HG03139 (cell line): ENCODE data around the gene GAGE2A.
"Not testable (repeated sequence)": the region's sequence is repeated elsewhere in the genome, so short reads cannot be mapped to it uniquely, and the experiment has no call there.

ENCODE experiments used
- ATAC-seq: cut with Tn5 transposase; IDR thresholded peaks from one replicate; pipeline ENCODE4 v1.9.1; 2021; ENCODE audit not compliant: unreplicated experiment

The GAGE2A gene, protein sequence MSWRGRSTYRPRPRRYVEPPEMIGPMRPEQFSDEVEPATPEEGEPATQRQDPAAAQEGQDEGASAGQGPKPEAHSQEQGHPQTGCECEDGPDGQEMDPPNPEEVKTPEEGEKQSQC

DNA sequence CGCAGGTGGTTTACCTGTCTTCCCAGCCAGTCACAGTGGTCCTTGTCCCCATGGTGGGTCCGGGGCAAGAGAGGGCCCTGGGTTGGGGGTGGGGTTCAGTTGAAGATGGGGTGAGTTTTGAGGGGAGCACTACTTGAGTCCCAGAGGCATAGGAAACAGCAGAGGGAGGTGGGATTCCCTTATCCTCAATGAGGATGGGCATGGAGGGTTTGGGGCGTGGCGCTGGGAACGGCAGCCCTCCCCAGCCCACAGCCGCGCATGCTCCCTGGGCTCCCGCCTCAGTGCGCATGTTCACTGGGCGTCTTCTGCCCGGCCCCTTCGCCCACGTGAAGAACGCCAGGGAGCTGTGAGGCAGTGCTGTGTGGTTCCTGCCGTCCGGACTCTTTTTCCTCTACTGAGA is at the start of gene GAGE2A:
TSS of gene GAGE2A (plus strand) at position 301 of the 400 bp plus-strand sequence. CDS start 1,155 bp downstream, outside the sequence.
- ATAC-seq, result not testable (repeated sequence)

DNA sequence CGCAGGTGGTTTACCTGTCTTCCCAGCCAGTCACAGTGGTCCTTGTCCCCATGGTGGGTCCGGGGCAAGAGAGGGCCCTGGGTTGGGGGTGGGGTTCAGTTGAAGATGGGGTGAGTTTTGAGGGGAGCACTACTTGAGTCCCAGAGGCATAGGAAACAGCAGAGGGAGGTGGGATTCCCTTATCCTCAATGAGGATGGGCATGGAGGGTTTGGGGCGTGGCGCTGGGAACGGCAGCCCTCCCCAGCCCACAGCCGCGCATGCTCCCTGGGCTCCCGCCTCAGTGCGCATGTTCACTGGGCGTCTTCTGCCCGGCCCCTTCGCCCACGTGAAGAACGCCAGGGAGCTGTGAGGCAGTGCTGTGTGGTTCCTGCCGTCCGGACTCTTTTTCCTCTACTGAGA is 47.9 kb upstream of the GAGE2A start, which contains the start of gene GAGE12D:
TSS of gene GAGE12D (plus strand) at position 301 of the 400 bp plus-strand sequence. CDS start 1,155 bp downstream, outside the sequence.
- ATAC-seq, result not testable (repeated sequence)

DNA sequence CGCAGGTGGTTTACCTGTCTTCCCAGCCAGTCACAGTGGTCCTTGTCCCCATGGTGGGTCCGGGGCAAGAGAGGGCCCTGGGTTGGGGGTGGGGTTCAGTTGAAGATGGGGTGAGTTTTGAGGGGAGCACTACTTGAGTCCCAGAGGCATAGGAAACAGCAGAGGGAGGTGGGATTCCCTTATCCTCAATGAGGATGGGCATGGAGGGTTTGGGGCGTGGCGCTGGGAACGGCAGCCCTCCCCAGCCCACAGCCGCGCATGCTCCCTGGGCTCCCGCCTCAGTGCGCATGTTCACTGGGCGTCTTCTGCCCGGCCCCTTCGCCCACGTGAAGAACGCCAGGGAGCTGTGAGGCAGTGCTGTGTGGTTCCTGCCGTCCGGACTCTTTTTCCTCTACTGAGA is 38.3 kb upstream of the GAGE2A start, which contains the start of gene GAGE12E:
TSS of gene GAGE12E (plus strand) at position 301 of the 400 bp plus-strand sequence. CDS start 1,155 bp downstream, outside the sequence.
- ATAC-seq, result not testable (repeated sequence)

DNA sequence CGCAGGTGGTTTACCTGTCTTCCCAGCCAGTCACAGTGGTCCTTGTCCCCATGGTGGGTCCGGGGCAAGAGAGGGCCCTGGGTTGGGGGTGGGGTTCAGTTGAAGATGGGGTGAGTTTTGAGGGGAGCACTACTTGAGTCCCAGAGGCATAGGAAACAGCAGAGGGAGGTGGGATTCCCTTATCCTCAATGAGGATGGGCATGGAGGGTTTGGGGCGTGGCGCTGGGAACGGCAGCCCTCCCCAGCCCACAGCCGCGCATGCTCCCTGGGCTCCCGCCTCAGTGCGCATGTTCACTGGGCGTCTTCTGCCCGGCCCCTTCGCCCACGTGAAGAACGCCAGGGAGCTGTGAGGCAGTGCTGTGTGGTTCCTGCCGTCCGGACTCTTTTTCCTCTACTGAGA is 28.8 kb upstream of the GAGE2A start, which contains the start of gene GAGE12F:
TSS of gene GAGE12F (plus strand) at position 301 of the 400 bp plus-strand sequence. CDS start 1,155 bp downstream, outside the sequence.
- ATAC-seq, result not testable (repeated sequence)

DNA sequence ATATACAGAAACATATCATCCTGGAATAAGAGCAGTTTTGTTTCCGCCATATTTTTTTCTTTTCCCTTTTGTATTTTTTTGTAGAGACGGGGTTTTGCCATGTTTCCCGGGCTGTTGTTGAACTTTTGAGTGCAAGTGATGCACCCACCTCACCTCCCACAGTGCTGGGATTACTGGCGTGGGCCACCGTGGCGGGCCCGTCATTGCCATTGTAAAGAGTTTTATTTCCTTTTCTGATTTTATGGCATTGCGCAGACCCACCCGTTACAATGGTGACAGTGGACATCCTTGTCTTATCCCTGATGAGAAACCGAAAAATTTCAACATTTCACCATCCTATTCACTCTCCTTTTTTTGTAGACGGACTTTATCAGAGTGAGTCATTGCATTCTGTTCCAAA is 20.6 kb upstream of the GAGE2A start:
- not testable (repeated sequence) for ATAC-seq

DNA sequence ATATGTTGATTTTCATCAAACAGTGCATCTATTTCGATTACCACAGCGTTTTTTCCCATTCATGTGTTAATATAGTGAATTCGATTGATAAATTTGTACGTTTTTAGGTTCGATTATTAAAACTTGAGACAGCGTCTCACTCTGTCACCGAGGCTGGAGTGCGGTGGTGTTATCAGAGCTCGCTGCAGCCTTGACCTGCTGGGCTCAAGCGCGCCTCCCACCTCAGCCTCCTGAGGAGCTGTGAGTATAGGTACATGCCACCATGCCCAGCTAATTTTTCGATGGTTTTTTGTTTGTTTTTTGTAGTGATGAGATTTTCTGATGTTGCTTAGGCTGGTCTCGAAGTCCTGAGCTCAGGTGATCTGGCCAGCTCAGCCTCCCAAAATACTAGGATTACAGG is 20.1 kb upstream of the GAGE2A start:
- not testable (repeated sequence) for ATAC-seq

DNA sequence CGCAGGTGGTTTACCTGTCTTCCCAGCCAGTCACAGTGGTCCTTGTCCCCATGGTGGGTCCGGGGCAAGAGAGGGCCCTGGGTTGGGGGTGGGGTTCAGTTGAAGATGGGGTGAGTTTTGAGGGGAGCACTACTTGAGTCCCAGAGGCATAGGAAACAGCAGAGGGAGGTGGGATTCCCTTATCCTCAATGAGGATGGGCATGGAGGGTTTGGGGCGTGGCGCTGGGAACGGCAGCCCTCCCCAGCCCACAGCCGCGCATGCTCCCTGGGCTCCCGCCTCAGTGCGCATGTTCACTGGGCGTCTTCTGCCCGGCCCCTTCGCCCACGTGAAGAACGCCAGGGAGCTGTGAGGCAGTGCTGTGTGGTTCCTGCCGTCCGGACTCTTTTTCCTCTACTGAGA is 19.2 kb upstream of the GAGE2A start, which contains the start of gene GAGE12G:
TSS of gene GAGE12G (plus strand) at position 301 of the 400 bp plus-strand sequence. CDS start 1,155 bp downstream, outside the sequence.
- not testable (repeated sequence) for ATAC-seq

DNA sequence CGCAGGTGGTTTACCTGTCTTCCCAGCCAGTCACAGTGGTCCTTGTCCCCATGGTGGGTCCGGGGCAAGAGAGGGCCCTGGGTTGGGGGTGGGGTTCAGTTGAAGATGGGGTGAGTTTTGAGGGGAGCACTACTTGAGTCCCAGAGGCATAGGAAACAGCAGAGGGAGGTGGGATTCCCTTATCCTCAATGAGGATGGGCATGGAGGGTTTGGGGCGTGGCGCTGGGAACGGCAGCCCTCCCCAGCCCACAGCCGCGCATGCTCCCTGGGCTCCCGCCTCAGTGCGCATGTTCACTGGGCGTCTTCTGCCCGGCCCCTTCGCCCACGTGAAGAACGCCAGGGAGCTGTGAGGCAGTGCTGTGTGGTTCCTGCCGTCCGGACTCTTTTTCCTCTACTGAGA is 9.6 kb upstream of the GAGE2A start, which contains the start of gene GAGE12H:
TSS of gene GAGE12H (plus strand) at position 301 of the 400 bp plus-strand sequence. CDS start 1,155 bp downstream, outside the sequence.
- not testable (repeated sequence) for ATAC-seq

DNA sequence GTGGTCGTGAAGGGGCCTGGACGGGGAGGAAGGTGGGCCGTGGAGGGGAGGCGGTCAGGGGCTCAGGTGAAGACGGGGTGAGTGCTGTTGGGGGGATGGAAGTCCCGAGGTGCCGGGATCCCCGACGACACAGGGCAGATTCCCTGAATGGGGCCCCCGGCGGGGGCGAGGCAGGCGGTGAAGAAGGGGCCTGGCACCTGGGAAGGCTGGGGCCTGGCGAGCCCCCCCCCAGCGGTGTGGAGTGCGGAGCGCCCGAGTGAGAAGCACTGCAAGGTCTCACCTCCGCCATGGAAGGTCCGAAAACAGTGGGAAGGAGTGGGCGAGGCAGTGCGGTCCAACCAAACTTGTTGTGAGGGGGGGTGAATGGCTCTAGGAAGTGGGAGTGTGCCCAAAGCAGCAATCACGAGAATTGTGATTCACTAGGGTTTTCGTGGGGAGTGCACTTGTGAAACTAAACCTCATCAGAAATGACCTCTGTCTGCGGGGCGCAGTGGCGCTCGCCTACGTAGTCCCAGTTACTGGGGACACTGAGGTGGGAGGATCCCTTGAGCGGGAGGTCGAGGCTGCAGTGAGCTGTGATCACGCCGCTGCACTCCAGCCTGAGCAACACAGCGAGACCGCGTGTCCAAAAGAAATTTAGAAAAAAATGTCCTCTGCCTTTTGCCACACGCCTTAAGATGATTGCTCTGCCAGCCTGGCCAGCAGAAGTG is 628 bp downstream of the GAGE2A start:
- ATAC-seq, result not testable (repeated sequence)

DNA sequence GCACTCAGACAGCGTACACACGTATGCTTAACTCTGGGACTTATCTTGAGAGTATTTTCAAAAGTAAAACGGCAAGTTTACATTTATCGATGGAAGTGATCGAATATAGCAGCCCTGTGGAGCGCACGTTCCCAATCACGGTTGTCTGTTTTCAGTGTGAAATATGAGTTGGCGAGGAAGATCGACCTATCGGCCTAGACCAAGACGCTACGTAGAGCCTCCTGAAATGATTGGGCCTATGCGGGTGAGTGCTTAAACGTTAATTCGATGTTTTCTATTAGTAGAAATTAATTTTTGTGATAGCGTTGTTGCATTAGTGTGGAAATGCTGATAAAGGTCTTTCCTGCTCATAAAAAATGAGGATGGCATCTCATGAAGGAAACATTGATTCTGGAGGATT is 1.2 kb downstream of the GAGE2A start:
- ATAC-seq, result not testable (repeated sequence)

DNA sequence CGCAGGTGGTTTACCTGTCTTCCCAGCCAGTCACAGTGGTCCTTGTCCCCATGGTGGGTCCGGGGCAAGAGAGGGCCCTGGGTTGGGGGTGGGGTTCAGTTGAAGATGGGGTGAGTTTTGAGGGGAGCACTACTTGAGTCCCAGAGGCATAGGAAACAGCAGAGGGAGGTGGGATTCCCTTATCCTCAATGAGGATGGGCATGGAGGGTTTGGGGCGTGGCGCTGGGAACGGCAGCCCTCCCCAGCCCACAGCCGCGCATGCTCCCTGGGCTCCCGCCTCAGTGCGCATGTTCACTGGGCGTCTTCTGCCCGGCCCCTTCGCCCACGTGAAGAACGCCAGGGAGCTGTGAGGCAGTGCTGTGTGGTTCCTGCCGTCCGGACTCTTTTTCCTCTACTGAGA is 9.4 kb downstream of the GAGE2A start, which contains the start of gene GAGE1:
TSS of gene GAGE1 (plus strand) at position 301 of the 400 bp plus-strand sequence. CDS start 1,155 bp downstream, outside the sequence.
- ATAC-seq, result not testable (repeated sequence)

DNA sequence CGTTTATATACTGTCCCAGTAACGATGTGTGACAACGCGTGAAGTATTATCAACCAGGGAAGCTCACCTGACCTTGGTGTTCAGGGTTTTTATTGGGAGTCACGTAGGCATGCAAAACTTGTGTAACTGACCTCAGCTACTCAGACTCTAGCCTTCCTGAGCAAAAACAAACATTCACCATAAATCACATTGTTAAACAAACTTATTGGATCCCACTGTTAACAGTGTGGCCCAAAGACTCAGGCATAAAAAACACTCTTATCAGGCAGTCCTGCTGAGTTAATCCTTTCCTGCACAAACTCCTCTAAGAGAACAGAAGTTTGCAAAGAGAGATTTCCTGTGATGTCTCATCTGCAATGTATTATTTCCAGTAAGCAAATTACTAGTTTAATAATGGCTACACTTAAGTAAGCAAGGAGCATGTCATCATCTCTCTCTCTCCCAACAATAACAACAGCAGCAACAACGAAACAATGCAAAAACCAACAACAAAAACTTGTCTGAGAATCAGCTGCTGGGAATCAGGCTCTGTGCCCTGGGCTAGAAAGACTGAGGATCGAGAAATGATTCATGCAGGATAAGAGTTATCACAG is 21.5 kb downstream of the GAGE2A start:
- no peak for ATAC-seq

DNA sequence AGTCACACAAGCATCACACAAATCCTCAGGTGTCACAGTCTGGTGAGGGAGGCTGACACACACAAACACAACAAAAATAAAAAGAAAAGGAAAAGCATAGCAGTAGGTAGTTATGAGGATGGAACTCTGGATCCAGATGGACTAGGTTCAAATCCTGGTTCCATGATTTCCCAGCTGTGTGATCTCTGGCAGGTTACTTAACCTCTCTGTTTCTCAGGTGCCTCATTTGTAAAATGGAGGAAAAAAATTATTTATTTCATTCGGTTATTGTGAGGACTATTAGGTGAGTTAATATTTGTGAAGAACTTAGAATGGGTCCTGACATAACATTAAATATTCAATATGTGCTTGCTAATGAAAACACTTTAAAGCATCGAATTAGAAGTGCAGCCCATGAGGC is 29.3 kb downstream of the GAGE2A start:
- no peak for ATAC-seq

DNA sequence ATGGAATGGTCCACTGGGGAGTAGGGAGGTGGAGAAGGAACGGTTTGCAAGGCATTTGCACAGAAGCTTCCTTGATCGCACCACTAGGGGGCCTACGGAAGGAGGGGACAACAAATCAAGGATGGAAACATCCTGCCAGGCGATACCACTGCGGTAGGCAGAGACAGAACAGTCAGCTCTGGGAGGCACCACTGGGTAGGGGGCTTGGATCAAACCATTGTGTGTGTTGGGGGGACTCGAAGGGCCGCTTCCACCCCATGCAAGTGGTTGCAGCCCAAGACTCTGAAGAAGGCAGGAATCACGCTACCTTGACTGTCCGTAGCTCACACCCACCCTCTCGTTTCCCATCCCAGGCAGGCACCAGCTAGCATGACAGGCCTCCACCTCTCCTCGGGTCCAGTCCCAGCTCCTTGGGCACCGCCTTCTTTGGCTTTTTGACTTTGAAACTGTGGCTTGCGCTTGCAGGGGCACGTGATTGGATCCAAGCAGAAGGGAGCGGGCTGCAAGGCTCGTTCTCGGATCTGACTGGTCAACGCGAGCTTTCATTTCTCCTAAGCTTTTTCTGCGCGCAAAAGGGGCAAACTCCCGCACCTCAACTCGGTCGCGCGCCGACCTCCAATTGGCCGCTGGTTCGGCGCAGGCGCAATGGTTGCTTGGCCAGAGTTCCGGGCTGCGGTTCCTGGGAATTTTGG is 37.9 kb downstream of the GAGE2A start:
- no peak for ATAC-seq

DNA sequence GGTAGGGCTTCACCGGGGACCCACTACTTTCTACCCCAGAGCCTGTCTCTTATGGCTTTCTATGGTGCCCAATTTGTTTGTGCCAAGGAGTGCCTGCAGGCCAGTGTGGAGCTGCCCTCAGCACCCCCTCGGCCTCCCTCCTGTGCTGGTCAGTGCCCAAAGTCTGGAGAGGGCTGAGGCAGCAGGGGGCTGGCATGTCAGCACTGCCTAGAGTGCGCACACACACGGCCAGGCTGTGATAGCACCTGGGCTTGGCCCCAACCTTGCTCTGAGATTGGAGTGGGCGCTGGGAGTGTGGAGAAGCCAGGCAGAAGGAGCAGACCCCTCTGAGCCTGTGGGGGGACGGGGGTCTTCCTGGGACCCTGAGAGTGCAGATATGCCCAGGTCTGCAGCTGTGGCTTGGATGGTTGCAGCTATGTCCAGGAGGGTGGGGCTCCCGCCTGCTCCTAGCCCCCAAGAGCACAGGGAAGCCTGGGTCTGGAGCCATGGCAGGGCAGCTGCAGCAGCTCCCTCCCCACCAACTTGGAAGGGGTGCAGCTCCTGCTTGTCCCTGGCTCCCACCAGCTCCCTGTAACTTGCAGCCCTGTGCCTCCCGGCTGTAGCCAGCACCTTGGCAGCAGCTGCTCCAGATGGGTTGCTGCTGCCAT is 55.8 kb downstream of the GAGE2A start:
- ATAC-seq, result no peak
